SK-N-SH (cell line): ENCODE measurements around the gene SMARCA4. TPM values are rescaled to one million over a fixed set of nuclear protein-coding genes. Genes with fewer than 3 reads are reported as not detected.

ENCODE experiments used
- CTCF ChIA-PET: fragments of 300-600, 350-600 bp; formaldehyde crosslinking; extraction: SDS; loops from one replicate; lab custom pipeline; 2021; lab: Yijun Ruan, JAX
- POLR2A ChIA-PET: fragments of 350-600 bp; sonication (Branson Sonifier 250); formaldehyde crosslinking; extraction: SDS; loops from one replicate; lab custom pipeline; 2020; ENCODE audit warnings: antibody characterized with exemption, inconsistent platforms; lab: Yijun Ruan, JAX
- DNase-seq: peaks from one replicate; pipeline ENCODE4 v3.0.0; 2012
- H2AFZ ChIP-seq: fragments of 200-600 bp; sonication (generic); 2 replicates; pipeline ENCODE4 v1.8.1; 2016; ENCODE audit warnings: antibody characterized with exemption, mild to moderate bottlenecking, low read depth
- H3F3A ChIP-seq: fragments of 200-600 bp; sonication (generic); replicated peaks from 2 replicates; pipeline ENCODE3; 2016; ENCODE audit warnings: antibody characterized with exemption, mild to moderate bottlenecking; ENCODE audit not compliant: insufficient read depth
- H3K27ac ChIP-seq, 2 experiments: fragments of 200-500 bp in 1 of 2; fragments of 200-600 bp in 1 of 2; sonication (Bioruptor generic) in 1 of 2; sonication (generic), shearing (Covaris generic) in 1 of 2; 2 replicates each; pipeline versions ENCODE4 v1.5.1 to v1.6.1; 2014 to 2016; ENCODE audit warnings: low read depth in 2 of 2, inconsistent platforms in 1 of 2, low read length in 1 of 2, mild to moderate bottlenecking in 1 of 2, mixed read lengths in 1 of 2
- H3K27me3 ChIP-seq: fragments of 200-600 bp; sonication (generic), shearing (Covaris generic); 2 replicates; pipeline ENCODE4 v1.6.1; 2016; ENCODE audit warnings: mixed run types; ENCODE audit not compliant: insufficient read depth
- H3K36me3 ChIP-seq, 2 experiments: fragments of 200-500 bp in 1 of 2; fragments of 200-600 bp in 1 of 2; sonication (Bioruptor generic) in 1 of 2; sonication (generic) in 1 of 2; replicated peaks in 1 of 2; 2 replicates each; pipeline versions ENCODE3 to v1.5.1; 2014 to 2016; ENCODE audit warnings: low read length in 1 of 2, mild to moderate bottlenecking in 1 of 2; ENCODE audit not compliant: insufficient read depth in 2 of 2, control insufficient read depth in 1 of 2
- H3K4me1 ChIP-seq, 2 experiments: fragments of 200-500 bp in 1 of 2; fragments of 200-600 bp in 1 of 2; sonication (Bioruptor generic) in 1 of 2; sonication (generic), shearing (Covaris generic) in 1 of 2; 2 replicates each; pipeline versions ENCODE4 v1.5.1 to v1.6.1; 2014 to 2016; ENCODE audit warnings: low read depth in 1 of 2, low read length in 1 of 2, mixed run types in 1 of 2; ENCODE audit not compliant: insufficient read depth in 2 of 2, control insufficient read depth in 1 of 2
- H3K4me2 ChIP-seq: fragments of 200-600 bp; sonication (generic), shearing (Covaris generic); 2 replicates; pipeline ENCODE4 v1.6.1; 2017; ENCODE audit warnings: mixed run types
- H3K4me3 ChIP-seq, 2 experiments: fragments of 200-500 bp in 1 of 2; fragments of 200-600 bp in 1 of 2; sonication (Bioruptor generic) in 1 of 2; sonication (generic), shearing (Covaris generic) in 1 of 2; 2 replicates each; pipeline versions ENCODE4 v1.5.1 to v1.8.1; 2014 to 2016; ENCODE audit warnings: low read depth in 2 of 2, inconsistent platforms in 1 of 2, low read length in 1 of 2, mild to moderate bottlenecking in 1 of 2, mixed read lengths in 1 of 2, moderate library complexity in 1 of 2
- H3K79me2 ChIP-seq: fragments of 200-600 bp; sonication (generic); 2 replicates; pipeline ENCODE4 v1.8.1; 2017; ENCODE audit warnings: mild to moderate bottlenecking; ENCODE audit not compliant: insufficient read depth
- H3K9ac ChIP-seq: fragments of 200-600 bp; sonication (generic); 2 replicates; pipeline ENCODE4 v1.6.1; 2017; ENCODE audit warnings: mixed run types
- H3K9me2 ChIP-seq: fragments of 200-600 bp; sonication (generic); 2 replicates; pipeline ENCODE4 v1.6.1; 2017; ENCODE audit warnings: mixed run types
- H3K9me3 ChIP-seq: fragments of 200-600 bp; sonication (generic); 2 replicates; pipeline ENCODE4 v1.6.1; 2017; ENCODE audit warnings: mixed run types, mild to moderate bottlenecking, moderate library complexity
- H4K20me1 ChIP-seq: fragments of 200-600 bp; sonication (generic); 2 replicates; pipeline ENCODE4 v1.6.1; 2017; ENCODE audit warnings: mild to moderate bottlenecking, mixed run types; ENCODE audit not compliant: insufficient read depth
- CHD2 ChIP-seq: fragments of 150-350 bp; IDR thresholded peaks from 2 replicates; pipeline ENCODE4 v1.6.1; 2018; ENCODE audit warnings: low read length; ENCODE audit not compliant: partially characterized antibody
- EP300 ChIP-seq, 2 experiments: IDR thresholded peaks; 2 replicates each; pipeline versions ENCODE4 v1.4.0 to v1.6.1; 2012; ENCODE audit warnings: borderline replicate concordance in 1 of 2, low read depth in 1 of 2, low read length in 1 of 2
- EZH2phosphoT487 ChIP-seq: fragments of 200-600 bp; sonication (generic); IDR thresholded peaks from 2 replicates; pipeline ENCODE4 v1.6.1; 2017; ENCODE audit warnings: low read depth, mixed run types, mild to moderate bottlenecking, antibody characterized with exemption, moderate library complexity, borderline replicate concordance
- FOSL2 ChIP-seq: IDR thresholded peaks from 2 replicates; pipeline ENCODE4 v1.4.0; 2012; ENCODE audit warnings: low read depth, mild to moderate bottlenecking, moderate library complexity, borderline replicate concordance
- FOXM1 ChIP-seq: IDR thresholded peaks from 2 replicates; pipeline ENCODE4 v1.4.0; 2012; ENCODE audit warnings: low read depth, mild to moderate bottlenecking
- GABPA ChIP-seq: IDR thresholded peaks from 2 replicates; pipeline ENCODE4 v1.4.0; 2012; ENCODE audit warnings: low read depth, mild to moderate bottlenecking
- JUND ChIP-seq: IDR thresholded peaks from 2 replicates; pipeline ENCODE4 v1.4.0; 2012
- MAX ChIP-seq: IDR thresholded peaks from 2 replicates; pipeline ENCODE4 v1.4.0; 2012; ENCODE audit warnings: low read depth
- MXI1 ChIP-seq: IDR thresholded peaks from 2 replicates; pipeline ENCODE4 v1.6.1; 2012; ENCODE audit warnings: mild to moderate bottlenecking, low read depth, low read length, improper control_type of control experiment
- NRF1 ChIP-seq: IDR thresholded peaks from 2 replicates; pipeline ENCODE4 v1.6.1; 2012; ENCODE audit warnings: low read depth, mild to moderate bottlenecking, low read length
- POLR2AphosphoS5 ChIP-seq: IDR thresholded peaks from 2 replicates; pipeline ENCODE4 v1.6.1; 2012; ENCODE audit warnings: low read depth, low read length
- RAD21 ChIP-seq: IDR thresholded peaks from 2 replicates; pipeline ENCODE4 v1.6.1; 2012; ENCODE audit warnings: mild to moderate bottlenecking, low read length
- RCOR1 ChIP-seq: fragments of 150-350 bp; IDR thresholded peaks from 2 replicates; pipeline ENCODE4 v1.6.1; 2017; ENCODE audit warnings: antibody characterized with exemption, low read length
- REST ChIP-seq: IDR thresholded peaks from 2 replicates; pipeline ENCODE4 v1.6.1; 2012; ENCODE audit warnings: mild to moderate bottlenecking, low read depth, low read length, moderate library complexity
- SIN3A ChIP-seq: IDR thresholded peaks from 2 replicates; pipeline ENCODE4 v1.6.1; 2012; ENCODE audit warnings: low read depth, mild to moderate bottlenecking, low read length, moderate library complexity, borderline replicate concordance
- TAF1 ChIP-seq: IDR thresholded peaks from 2 replicates; pipeline ENCODE4 v1.6.1; 2012; ENCODE audit warnings: low read depth, mild to moderate bottlenecking, low read length, moderate library complexity, borderline replicate concordance
- TEAD4 ChIP-seq: IDR thresholded peaks from 2 replicates; pipeline ENCODE4 v1.4.0; 2012; ENCODE audit warnings: mild to moderate bottlenecking, borderline replicate concordance; ENCODE audit not compliant: insufficient read depth
- USF1 ChIP-seq: IDR thresholded peaks from 2 replicates; pipeline ENCODE4 v1.4.0; 2012; ENCODE audit warnings: low read depth, borderline replicate concordance
- WGBS: methylation state at CpG from one replicate; pipeline ENCODE4 v1.1.6; 2017; ENCODE audit warnings: low lambda C conversion rate; 5-methylcytosine and 5-hydroxymethylcytosine counted together
- polyA plus RNA-seq, 3 experiments: library from polyadenylated mRNA; depleted of rRNA; stranded (reverse); fragments of >200 nt; gene quantifications; 2 replicates each; pipeline ENCODE4 v1.2.3, GENCODE V29; 2012
- TF ChIP-seq, protein P1 (sequence below): IDR thresholded peaks from 2 replicates; pipeline ENCODE4; 2012
- TF ChIP-seq, protein P2 (sequence below): fragments of 150-350 bp; IDR thresholded peaks from 2 replicates; pipeline ENCODE4 v1.6.1; 2016; ENCODE audit warnings: mild to moderate bottlenecking, low read depth, low read length

SMARCA4 gene
- polyA plus RNA-seq, 1 of the 3 experiments (the other 2 are of a cell fraction) = 90.7 TPM

DNA sequence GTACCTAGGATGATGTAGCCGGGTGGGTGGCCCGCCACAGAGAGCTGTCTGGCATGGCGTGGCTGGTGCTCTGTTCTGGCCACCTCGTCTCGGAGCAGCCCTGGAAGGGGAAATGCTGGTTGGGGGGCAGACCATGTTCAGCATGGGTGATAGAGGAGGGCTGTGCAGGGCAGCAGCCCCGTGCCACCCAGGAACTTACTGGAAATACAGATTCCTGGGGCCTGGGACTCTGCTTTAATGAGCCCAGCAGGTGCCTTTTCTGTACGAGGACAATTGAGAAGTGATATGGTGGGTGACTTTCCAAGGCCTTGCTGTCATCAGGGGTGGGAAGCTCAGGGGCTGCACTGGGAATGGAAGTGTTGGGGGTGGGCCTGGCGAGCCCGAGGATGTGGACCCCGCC is 24.7 kb downstream of the SMARCA4 start (continued):
- no peak for TF ChIP-seq USF1

DNA sequence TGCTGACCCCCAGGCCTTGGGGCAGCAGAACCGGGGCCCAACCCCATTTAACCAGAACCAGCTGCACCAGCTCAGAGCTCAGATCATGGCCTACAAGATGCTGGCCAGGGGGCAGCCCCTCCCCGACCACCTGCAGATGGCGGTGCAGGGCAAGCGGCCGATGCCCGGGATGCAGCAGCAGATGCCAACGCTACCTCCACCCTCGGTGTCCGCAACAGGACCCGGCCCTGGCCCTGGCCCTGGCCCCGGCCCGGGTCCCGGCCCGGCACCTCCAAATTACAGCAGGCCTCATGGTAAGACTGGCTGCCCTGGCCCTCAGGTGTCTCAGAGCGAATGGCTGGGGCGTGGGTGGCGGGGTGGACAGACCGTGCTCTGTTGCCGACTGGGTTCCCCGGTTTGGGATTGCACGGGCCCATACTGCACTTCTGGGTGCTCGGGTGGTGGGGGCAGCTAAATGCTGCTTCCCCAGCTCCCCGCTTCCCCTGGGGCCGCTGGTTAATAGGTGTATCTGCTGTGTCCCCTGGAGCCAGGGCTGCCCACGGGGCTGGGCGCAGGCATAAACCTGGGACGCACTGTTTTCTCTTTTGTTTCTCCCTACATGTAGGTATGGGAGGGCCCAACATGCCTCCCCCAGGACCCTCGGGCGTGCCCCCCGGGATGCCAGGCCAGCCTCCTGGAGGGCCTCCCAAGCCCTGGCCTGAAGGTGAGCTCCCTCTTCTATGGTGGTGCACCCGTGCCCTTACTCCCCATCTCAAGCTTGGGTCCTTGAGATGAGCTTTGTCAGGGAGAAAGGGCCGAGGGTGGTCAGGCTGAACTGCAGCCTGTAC is 25.7 kb downstream of the SMARCA4 start:
- ChIA-PET CTCF (interaction anchor here (0.8 to 1.0 kb wide), 3 partner anchors 44 to 140 kb away, joined by 3 to 4 read pairs (median 3); no protein-coding TSS in a partner anchor), POLR2A (no interaction called here)
- Histone ChIP-seq H3K9me2 (no peaks in the 10 kb centered on the region), H3K4me2 (no peak overlapping the region), H3K36me3 (peaks cover 24 to 45% of the 10 kb centered on the region in 2 experiments), H3K9ac (no peak overlapping the region), H3K4me3 (no peak overlapping the region), H3K79me2 (peaks cover 41% of the 10 kb centered on the region), H3K4me1 (no peaks in the 10 kb centered on the region), H3K27ac (no peak overlapping the region), H3K27me3 (no peaks in the 10 kb centered on the region), H3K9me3 (no peaks in the 10 kb centered on the region), H2AFZ (no peak overlapping the region), H3F3A (no peaks in the 10 kb centered on the region), H4K20me1 (peaks cover 42% of the 10 kb centered on the region)
- no peak for TF ChIP-seq MXI1
- TF ChIP-seq, protein P1, sequence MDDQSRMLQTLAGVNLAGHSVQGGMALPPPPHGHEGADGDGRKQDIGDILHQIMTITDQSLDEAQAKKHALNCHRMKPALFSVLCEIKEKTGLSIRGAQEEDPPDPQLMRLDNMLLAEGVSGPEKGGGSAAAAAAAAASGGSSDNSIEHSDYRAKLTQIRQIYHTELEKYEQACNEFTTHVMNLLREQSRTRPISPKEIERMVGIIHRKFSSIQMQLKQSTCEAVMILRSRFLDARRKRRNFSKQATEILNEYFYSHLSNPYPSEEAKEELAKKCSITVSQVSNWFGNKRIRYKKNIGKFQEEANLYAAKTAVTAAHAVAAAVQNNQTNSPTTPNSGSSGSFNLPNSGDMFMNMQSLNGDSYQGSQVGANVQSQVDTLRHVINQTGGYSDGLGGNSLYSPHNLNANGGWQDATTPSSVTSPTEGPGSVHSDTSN = no peak
- TF ChIP-seq SIN3A = no peak
- no peak for TF ChIP-seq CHD2
- TF ChIP-seq RAD21 = no peak
- TF ChIP-seq TAF1 = no peak
- TF ChIP-seq EP300 (IDR thresholded peaks at IDR 0.05; ENCODE audit: borderline replicate concordance in 1 of 2, low read depth in 1 of 2, low read length in 1 of 2) = no peak
- no peak for TF ChIP-seq RCOR1
- no peak for TF ChIP-seq EZH2phosphoT487
- TF ChIP-seq JUND = no peak
- no peak for TF ChIP-seq NRF1
- no peak for TF ChIP-seq TEAD4
- TF ChIP-seq MAX = no peak
- no peak for TF ChIP-seq POLR2AphosphoS5
- TF ChIP-seq REST = no peak
- TF ChIP-seq GABPA = no peak
- no peak for TF ChIP-seq FOSL2
- no peak for TF ChIP-seq FOXM1
- TF ChIP-seq, protein P2, sequence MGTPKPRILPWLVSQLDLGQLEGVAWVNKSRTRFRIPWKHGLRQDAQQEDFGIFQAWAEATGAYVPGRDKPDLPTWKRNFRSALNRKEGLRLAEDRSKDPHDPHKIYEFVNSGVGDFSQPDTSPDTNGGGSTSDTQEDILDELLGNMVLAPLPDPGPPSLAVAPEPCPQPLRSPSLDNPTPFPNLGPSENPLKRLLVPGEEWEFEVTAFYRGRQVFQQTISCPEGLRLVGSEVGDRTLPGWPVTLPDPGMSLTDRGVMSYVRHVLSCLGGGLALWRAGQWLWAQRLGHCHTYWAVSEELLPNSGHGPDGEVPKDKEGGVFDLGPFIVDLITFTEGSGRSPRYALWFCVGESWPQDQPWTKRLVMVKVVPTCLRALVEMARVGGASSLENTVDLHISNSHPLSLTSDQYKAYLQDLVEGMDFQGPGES = no peak
- 88% methylated on average over 3 of the region's 32 CpGs for WGBS
- DNase-seq = no peak
